ENCODE data around the gene FAR1.
"Not testable (repeated sequence)": the region's sequence is repeated elsewhere in the genome, so short reads cannot be mapped to it uniquely, and the experiment has no call there.

FAR1 gene, protein sequence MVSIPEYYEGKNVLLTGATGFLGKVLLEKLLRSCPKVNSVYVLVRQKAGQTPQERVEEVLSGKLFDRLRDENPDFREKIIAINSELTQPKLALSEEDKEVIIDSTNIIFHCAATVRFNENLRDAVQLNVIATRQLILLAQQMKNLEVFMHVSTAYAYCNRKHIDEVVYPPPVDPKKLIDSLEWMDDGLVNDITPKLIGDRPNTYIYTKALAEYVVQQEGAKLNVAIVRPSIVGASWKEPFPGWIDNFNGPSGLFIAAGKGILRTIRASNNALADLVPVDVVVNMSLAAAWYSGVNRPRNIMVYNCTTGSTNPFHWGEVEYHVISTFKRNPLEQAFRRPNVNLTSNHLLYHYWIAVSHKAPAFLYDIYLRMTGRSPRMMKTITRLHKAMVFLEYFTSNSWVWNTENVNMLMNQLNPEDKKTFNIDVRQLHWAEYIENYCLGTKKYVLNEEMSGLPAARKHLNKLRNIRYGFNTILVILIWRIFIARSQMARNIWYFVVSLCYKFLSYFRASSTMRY

DNA sequence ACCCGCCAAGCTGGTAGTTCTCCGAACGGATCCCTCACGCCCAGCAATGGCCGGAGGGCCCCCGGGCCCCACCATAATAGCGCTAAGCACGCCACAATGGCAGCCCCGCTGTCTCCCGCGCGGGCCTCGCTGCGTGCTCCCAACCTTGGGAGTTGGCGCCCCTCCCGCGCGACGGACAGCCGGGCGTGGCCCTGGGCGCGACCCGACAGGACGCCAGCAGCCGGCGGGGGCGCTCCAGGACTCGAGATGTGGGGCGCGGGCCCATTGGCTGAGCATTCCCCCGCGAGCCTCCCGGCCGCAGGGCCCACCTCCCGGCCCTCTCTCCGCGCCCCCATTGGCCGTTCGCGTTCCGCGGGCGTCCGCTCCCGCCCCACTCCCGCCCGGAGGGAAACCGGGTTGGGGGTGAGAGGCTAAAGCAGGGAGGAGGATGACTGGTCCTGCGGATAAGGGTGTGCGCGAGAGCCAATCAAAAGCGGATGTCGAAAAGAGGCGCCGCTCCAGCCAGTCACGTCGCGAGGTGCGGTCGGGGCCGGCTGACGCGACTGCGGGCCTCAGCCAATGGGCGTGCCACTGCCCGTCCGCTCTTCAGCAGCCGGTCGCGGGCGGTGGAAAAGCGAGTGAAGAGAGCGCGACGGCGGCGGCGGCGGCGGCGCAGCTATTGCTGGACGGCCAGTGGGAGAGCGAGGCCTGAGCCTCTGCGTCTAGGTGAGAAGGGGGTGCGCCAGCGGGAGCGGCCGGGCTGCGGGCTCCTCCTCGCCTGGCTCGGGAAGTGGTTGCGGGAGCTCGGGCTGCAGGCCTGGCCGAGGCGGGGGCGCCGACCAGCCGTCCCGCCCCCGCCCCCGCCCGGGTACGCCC, at the start of gene FAR1:
Gene FAR1 (plus strand): TSS at position 567 of the 855 bp plus-strand sequence. CDS start 26,098 bp downstream, outside the sequence.
- peak; percentile 98 for DNase-seq

DNA sequence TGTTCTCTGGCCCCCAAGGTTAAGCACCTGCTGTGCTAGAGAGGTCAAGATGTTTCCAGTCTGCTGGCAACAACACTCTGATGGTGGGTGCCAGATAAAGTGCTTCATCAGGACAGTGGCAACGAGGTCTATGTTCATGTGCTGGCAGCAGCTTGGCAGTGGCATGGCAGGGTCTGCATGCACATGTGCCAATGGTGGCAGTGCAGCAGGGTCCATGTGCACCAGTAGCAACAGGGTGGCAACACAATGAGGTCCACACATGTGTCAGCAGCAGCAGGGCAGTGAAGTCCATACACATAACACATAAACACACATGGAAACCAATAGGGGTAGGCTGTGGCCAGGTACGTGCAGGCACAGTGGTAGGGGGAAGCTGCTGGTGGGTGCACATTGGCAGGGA, 48.4 kb upstream of the FAR1 start:
- DNase-seq, result no peak

DNA sequence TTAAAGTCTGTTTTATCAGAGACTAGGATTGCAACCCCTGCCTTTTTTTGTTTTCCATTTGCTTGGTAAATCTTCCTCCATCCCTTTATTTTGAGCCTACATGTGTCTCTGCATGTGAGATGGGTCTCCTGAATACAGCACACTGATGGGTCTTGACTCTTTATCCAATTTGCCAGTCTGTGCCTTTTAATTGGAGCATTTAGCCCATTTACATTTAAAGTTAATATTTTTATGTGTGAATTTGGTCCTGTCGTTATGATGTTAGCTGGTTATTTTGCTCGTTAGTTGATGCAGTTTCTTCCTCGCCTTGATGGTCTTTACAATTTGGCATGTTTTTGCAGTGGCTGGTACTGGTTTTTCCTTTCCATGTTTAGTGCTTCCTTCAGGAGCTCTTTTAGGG, 41.6 kb upstream of the FAR1 start:
- DNase-seq, result not testable (repeated sequence)

DNA sequence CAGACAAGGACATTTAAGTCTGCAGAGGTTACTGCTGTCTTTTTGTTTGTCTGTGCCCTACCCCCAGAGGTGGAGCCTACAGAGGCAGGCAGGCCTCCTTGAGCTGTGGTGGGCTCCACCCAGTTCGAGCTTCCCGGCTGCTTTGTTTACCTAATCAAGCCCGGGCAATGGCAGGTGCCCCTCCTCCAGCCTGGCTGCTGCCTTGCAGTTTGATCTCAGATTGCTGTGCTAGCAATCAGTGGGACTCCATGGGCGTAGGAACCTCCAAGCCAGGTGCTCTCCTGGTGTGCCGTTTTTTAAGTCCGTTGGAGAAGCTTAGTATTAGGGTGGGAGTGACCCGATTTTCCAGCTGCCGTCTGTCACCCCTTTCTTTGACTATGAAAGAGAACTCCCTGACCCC, 39.8 kb upstream of the FAR1 start:
- DNase-seq, result peak; percentile 29

DNA sequence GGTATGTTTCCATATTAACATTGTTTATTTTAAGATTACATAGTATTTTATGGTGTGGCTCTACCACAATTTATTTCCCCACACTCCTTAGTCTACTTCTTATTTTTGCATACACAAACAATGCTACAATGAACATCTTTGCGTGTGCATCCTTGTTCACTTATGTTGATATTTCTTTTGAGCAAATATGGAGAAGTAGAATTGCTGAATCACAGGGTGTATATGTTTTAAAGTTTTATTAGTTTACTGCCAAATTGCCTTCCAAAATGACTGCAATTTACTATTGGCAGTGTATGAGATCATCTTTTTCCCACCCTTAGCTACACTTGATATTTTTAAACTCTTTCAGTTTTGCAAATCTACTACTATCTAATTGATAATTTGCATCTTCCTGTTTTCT, 38.7 kb upstream of the FAR1 start:
- peak; percentile 59 for DNase-seq

DNA sequence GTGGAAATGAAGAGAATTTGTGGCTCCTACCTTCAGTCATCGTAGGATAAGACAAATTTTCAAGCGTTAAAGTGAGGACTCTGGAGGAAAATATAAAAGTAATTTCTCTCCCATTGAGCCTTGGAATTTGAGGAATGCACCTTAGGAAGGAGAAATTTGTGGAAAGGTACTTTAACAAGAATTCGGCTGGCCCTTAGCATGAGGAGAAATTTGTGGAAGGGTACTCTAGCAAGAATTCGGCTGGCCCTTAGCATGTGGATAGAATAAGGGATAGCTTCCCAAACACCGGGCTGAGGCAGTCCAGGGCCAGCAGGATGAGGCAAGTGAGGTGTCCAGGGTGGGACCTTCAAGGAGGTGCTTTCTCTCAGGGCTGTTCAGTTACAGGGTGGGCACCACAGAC, 33.2 kb upstream of the FAR1 start:
- no peak for DNase-seq

DNA sequence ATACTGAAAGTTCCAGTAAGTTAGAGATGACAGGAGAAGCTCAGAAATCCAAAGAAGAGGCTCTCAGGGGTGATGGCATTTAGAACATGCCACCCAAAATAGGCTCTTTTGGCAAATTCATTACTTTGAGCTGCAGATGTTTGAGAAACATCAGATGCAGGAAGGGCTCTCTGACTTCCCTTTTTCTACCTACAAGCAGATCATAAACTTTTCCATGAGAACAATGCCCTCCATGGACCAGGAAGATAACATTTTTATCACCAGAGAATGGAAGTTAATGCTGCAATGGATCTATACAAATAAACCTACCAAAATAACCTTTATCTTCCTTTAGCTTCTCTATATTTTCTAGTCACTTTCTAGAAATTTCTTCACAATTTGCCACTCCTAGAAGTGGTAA, 32.7 kb upstream of the FAR1 start:
- DNase-seq, result no peak

DNA sequence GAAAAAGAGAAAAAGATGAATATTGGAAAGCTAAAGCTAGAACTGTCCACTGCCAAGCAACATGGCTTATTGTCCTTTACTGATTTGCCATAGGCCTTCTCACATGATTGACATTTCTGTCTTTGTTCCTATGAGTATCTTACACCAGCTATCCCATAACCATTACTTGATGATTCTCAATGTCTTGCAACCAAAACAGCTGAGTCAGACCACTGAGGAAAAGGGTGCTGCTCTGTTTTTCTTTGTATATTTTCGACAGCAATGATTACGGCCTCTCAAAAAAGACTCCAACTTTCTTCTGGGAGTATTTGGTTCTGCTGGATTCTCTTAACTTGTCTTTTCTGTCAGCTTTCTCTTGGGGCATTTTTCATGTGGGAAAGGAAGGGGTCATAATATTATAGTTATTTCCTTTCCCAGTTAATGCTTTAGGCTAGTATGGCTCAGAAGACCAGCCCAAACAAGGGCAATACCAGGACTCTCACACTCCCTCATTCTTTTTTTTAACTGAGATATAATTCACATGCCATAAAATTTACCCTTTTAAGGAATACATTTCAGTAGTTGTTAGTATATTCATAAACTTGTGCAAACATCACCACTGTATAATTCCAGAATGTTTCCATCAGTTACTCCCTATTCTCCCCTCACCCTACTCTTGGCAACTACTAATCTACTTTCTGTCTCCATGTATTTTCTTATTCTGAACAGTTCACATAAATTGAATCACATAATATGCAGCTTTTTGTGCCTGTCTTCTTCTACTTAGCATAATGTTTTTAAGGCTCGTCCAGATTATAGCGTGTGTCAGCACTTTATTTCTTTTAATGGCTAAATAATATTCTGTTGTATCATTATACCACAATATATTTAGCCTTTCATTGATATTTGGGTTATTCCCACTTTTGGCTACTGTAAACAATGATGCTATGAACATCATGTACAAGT, 31.1 kb upstream of the FAR1 start:
- DNase-seq, result no peak

DNA sequence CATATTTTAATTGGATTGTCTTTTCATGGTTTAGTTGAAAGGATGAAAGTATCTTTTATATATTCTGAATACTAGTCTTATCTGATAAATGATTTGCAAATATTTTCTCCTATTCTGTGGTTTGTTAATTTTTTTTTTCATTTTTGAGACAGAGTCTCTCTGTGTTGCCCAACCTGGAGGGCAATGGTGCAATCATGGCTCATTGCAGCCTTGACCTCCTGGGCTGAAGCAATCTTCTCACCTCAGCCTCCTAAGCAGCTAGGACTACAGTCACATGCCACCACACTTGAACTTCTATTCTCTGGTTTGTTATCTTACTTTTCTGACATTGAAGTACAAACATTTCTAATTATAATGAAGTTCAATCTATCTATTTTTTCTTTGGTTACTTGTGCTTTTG, 30.0 kb upstream of the FAR1 start:
- DNase-seq, result no peak

DNA sequence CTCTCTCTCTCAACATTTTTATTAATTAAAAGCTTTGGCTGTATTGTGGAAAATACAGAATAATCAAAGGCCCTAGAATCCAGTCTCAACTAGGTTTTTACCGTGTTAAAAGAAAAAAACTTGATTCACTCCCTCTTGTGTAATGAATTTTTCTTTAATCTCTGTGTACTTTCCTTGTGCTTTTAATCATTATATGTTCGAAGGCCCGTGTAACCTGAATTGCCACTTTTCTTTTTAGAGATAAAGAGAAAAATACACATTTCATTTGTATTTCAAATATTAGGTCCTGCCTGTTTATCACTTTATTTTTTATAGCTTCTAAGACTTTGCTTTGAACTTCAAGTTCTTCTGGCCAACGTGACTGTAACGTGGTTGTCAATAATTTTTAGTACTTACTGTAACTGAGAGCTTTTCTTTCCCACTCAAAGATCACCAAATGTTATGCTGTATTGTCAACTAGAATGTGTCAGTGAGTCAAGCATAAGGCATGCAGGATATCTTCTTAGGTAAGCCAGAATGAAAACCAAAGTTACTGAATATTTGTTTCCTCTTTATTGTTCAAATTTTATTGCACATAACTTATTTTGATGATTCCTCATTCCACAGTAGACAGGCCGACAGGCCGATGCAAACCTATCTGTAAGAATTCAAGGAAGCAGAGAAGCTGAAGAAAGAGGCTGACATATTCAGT, 23.3 kb upstream of the FAR1 start:
- DNase-seq, result no peak

DNA sequence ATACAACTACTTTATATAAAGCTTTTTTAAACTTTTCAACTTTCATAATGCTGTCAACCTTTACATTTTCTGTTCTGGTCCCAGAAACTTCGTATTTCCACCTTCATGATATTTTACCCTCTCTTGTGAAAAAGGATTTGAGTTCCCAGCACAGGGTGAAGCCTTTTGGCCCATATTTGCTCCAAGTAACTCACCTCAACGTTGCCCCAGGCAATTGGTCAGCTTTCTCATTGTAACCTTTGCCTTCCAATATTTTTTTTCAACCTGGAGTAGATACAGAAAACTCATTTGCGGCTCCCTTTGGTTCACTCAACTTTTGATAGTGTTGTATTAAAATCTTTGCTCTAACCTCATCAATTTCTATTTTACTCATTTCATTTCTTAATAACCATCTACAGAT, 21.1 kb upstream of the FAR1 start:
- no peak for DNase-seq

DNA sequence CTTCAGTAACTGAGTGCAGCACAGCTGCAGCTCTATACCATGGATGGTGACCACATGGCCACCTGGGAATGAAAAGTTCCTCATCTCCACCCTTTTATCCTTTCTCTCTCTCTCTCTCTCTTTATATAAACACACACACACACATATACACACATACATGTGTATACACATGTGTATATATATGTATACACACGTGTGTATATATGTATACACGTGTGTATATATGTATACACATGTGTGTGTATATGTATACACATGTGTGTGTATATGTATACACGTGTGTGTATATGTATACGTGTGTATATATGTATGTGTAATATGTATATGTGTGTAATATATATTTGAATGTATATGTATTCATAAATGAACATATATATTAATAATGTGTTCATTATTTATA, 18.8 kb upstream of the FAR1 start:
- no peak for DNase-seq

DNA sequence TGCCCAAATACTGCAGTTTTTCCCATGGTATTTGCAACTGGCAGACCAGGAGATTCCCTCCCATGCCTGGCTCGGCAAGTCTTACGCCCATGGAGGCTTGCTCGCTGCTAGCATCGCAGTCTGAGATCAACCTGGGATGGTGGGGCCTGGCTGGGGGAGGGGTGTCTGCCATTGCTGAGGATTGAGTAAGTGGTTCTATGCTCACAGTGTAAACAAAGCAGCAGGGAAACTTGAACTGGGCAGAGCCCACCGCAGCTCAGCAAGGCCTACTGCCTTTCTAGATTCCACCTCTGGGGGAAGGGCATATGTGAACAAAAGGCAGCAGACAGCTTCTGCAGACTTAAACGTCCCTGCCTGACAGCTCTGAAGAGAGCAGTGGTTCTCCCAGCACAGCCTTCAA, 17.0 kb upstream of the FAR1 start:
- not testable (repeated sequence) for DNase-seq

DNA sequence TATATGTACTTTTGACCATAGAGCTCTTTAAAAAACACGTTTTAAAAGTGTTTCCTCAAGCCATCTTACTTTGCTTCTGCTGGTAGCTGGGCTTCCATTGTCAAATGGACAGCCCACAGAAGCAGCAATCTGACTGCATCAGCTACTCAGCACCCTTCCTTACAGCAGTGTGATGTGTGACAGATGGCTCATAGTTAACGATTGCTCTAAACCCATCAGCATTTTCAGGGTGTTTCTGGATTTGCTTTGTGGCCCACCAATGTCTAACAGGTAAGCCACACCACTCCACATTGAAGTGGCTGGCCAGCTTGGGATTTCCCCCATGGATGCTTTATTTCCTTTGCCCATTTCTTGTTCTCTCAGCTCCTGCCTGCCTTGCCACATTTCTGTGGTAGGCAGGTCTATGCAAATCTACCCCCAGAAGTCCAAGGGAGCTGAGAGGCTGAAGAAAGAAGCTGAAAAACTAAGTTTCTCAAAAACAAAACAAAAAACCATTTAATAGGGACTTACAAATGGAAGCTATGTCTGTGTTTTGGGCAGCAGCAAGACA, 7.3 kb upstream of the FAR1 start:
- DNase-seq, result no peak

DNA sequence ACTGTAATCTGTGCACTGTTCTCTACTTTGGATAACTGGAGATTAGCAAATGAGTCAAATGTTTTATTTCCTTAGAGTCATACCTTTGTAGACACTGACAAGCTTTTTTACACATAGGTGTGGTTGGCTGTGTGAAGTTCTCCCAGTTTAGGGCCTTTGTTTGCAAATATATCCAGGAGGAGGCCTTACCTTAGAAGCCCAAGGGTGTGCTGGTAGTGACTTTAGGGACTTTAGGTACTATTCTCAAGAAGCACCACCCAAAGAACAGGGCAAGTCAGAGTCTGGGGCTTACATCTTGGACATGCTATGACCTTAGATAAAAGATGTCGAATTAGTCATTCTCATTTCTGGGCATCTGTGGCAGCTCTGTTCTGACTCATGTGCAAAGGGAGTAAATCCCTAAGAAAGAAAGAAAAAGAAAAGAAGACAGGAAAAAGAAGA, 4.8 kb upstream of the FAR1 start:
- no peak for DNase-seq

DNA sequence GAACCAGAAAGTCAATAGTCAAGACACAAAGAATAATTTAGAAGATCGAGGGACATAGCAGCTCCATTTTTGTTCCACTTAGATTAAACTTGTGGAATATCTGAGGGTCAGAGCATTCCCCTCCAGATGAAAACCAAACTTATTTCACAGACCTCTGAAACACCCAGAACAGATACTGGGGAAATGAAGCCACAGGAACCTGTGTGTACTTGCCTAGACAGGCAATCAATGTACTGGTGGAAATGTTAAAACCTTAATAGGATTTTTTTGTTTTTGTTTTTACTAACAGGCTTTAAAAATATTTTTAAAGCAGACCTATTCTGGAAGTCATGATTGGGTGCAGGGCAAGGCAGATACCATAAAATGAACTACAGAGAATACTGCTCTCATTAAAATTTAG, 4.1 kb upstream of the FAR1 start:
- DNase-seq, result no peak

DNA sequence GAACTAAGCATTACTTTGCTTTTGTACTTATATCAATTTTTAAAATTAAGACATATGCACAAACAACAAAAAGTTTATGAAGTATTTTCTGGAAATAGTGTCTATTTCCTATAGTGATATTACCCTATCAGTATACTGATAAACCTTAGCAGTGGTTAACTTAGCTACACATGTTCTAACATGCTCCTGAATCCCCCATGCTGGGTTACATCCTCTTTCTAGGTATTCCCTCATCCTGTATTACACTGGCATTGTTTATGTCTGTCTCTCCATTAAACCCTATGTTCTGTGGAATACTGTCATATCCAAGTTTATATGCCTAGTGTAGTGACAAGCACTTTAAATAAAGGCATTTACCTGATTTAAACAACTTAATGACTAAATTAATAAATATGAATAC, 1.8 kb upstream of the FAR1 start:
- no peak for DNase-seq

DNA sequence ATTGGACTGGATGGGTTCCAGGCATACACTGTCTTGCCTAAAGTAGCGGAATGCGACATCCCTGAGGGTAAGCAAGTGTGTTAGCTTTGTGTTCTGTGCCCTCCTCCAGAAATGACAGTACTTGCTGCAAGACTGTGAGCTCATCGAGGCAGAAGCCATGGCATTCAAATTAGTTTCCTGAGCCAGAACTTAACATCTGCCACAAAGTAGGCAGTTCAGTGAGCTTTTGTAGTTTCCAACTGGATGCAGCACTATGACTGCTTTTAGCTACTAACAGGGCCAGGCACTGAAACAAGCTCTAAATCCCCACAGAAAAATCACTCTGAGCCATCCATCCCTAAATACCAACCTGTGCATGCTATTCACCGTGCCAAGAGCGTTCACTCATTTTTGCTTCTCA, 1.2 kb upstream of the FAR1 start:
- DNase-seq, result no peak

DNA sequence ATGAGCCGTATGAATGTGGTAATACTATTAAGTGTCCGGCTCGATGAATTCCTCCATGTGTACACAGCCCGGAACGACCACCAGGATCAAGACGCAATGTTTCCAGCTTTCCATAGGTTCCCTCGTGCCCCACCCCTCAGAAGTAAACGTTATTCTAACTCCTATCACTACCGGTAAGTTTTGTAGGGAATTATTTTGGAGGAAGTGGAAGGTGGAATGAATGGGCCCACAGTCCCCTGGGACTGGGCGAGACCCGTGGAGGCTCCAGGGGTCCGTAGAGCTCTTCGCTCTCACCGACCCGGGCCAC, 720 bp upstream of the FAR1 start:
- no peak for DNase-seq

DNA sequence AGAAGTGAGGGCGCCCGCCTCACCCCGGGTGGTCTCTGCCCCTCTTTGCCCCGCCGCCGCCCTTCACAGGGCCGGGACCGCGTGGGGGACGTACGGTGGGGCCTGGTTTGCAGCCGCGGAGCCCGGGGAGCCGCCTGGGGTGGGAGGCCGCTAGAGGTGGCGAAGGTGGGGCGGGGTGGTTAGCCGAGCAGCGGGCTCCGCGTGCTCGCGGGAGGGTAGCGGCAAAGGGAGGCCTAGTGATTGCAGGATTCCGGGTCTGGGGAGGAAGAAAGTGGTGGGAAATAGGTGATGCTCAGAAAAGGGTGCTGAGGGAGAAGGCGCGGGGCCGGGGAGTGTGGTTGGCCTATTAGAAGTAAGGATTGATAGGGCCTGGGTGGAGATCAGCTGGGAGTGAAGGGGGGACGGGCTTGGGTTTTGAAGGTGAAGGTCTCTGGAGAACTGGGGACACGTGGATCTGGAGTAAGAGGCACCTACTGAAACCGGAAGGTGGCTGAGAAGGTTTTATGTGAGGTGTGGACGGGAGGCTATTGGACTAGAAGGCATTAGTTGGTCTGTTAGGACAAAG, 571 bp downstream of the FAR1 start:
- peak; percentile 28 for DNase-seq
